Mucosa of gallbladder (tissue), 1 donor: ENCODE measurements around the gene PHF2. TPM values are rescaled to one million over a fixed set of nuclear protein-coding genes. Genes with fewer than 3 reads are reported as not detected.
A peak's percentile ranks its signal among the peaks of the same experiment; 100 is the strongest.

Experiments used
- DNase-seq: peaks from one replicate; pipeline ENCODE4 v3.0.0-alpha.2; 2020; ENCODE audit warnings: low spot score
- total RNA-seq: library from RNA; stranded (reverse); gene quantifications from one replicate; pipeline ENCODE4 v1.2.1, GENCODE V29; 2021
- donor health status: DM: no; HTN: no; CAD: no.

The PHF2 gene
- total RNA-seq, 1 donor from 2014 or later = 31.0 TPM

GRCh38 chr9:93701494-93702218, 125.3 kb downstream of the PHF2 start:
- no peak for DNase-seq

GRCh38 chr9:93702261-93702660, 125.9 kb downstream of the PHF2 start:
- DNase-seq = no peak

GRCh38 chr9:93708289-93708986, 132.1 kb downstream of the PHF2 start:
- no peak for DNase-seq

GRCh38 chr9:93708987-93709302, 132.6 kb downstream of the PHF2 start:
- no peak for DNase-seq

- DNase-seq = peak; percentile 53
These were observed 133.4 kb downstream of the PHF2 start for GRCh38 chr9:93709600-93710369.

- no peak for DNase-seq
These were observed 134.0 kb downstream of the PHF2 start for GRCh38 chr9:93710370-93710723.

GRCh38 chr9:93711002-93711401, 134.6 kb downstream of the PHF2 start:
- no peak for DNase-seq

- no peak for DNase-seq
These were observed 136.5 kb downstream of the PHF2 start for GRCh38 chr9:93712896-93713295.

GRCh38 chr9:93713716-93714115, 137.3 kb downstream of the PHF2 start:
- no peak for DNase-seq

- no peak for DNase-seq
These were observed 145.1 kb downstream of the PHF2 start for GRCh38 chr9:93721417-93721965.

GRCh38 chr9:93724852-93725251, 148.5 kb downstream of the PHF2 start:
- peak; percentile 24 for DNase-seq

GRCh38 chr9:93725382-93725781, 149.0 kb downstream of the PHF2 start:
- no peak for DNase-seq

- DNase-seq = no peak
These were observed 149.8 kb downstream of the PHF2 start for GRCh38 chr9:93726147-93726546.

Other genes with a start within 250 kb of the PHF2 start
- 124 TPM for gene FAM120A, start 124.9 kb upstream of the PHF2 start, total RNA-seq
- 51.1 TPM for gene FAM120AOS, start 123.0 kb upstream of the PHF2 start, total RNA-seq